HCT116 (cell line): ENCODE measurements around the gene KAZN. TPM values are rescaled to one million over a fixed set of nuclear protein-coding genes. Genes with fewer than 3 reads are reported as not detected.

Experiments
- ATAC-seq: fragments of 200-7000 bp; cut with Tn5 transposase; 2 replicates; pipeline ENCODE4 v1.9.1; 2020; ENCODE audit warnings: mild to moderate bottlenecking, moderate library complexity
- BruUV-seq: library from RNA; stranded (reverse); fragments of 400-500 nt; replicated peaks from 2 replicates; lab custom pipeline; 2021; lab: Mats Ljungman, UMichigan
- CTCF ChIA-PET: fragments of 300-600 bp; sonication (Branson Sonifier 250); formaldehyde crosslinking; loops from one replicate; lab custom pipeline; 2021; ENCODE audit warnings: antibody characterized with exemption; lab: Charles Lee
- POLR2A ChIA-PET: fragments of 300-600, 350-600 bp; sonication (Branson Sonifier 250); formaldehyde crosslinking; loops from one replicate; lab custom pipeline; 2021; ENCODE audit warnings: antibody characterized with exemption; lab: Charles Lee
- RAD21 ChIA-PET, 2 experiments: fragments of 300-600 bp; sonication (Branson Sonifier 250); formaldehyde crosslinking; loops; one replicate each; lab custom pipeline; 2023; ENCODE audit warnings: low total read pairs in 2 of 2; ENCODE audit not compliant: uncharacterized antibody in 2 of 2, unreplicated experiment in 2 of 2, low non-redundant PET in 1 of 2; lab: Charles Lee
- DNase-seq: peaks from one replicate; pipeline ENCODE4 v3.0.0-alpha.2; 2010; ENCODE audit warnings: low read depth, low spot score
- H2AFZ ChIP-seq: fragments of 200-600 bp; shearing (Covaris generic), sonication (generic); 2 replicates; pipeline ENCODE4 v1.6.1; 2017; ENCODE audit warnings: low read depth, mixed run types, mixed read lengths, antibody characterized with exemption, low read length; ENCODE audit not compliant: poor library complexity, severe bottlenecking
- H3K27ac ChIP-seq: 2 replicates; pipeline ENCODE4 v1.5.1; 2012; ENCODE audit warnings: low read depth, low read length
- H3K27me3 ChIP-seq: fragments of 200-600 bp; sonication (generic); 2 replicates; pipeline ENCODE4 v1.6.1; 2016; ENCODE audit warnings: mixed run types, low read length, mixed read lengths; ENCODE audit not compliant: insufficient read depth
- H3K36me3 ChIP-seq, 2 experiments: fragments of 200-500 bp in 1 of 2; fragments of 200-600 bp in 1 of 2; sonication (Bioruptor generic) in 1 of 2; sonication (generic) in 1 of 2; 2 replicates each; pipeline versions ENCODE4 v1.5.1 to v1.6.1; 2014 to 2016; ENCODE audit warnings: low read length in 2 of 2, inconsistent platforms in 1 of 2, mixed read lengths in 1 of 2, mixed run types in 1 of 2; ENCODE audit not compliant: insufficient read depth in 2 of 2, control insufficient read depth in 1 of 2
- H3K4me1 ChIP-seq, 2 experiments: fragments of 200-600 bp in 1 of 2; sonication (generic) in 1 of 2; 2 replicates each; pipeline versions ENCODE4 v1.5.1 to v1.6.1; 2012 to 2017; ENCODE audit warnings: low read length in 2 of 2, inconsistent platforms in 1 of 2, mild to moderate bottlenecking in 1 of 2, mixed read lengths in 1 of 2, mixed run types in 1 of 2, moderate library complexity in 1 of 2; ENCODE audit not compliant: insufficient read depth in 2 of 2, control insufficient read depth in 1 of 2
- H3K4me2 ChIP-seq: fragments of 200-600 bp; sonication (generic); 2 replicates; pipeline ENCODE4 v1.6.1; 2017; ENCODE audit warnings: mixed run types, low read length, mixed read lengths
- H3K4me3 ChIP-seq, 2 experiments: fragments of 200-600 bp in 1 of 2; sonication (generic) in 1 of 2; replicated peaks in 1 of 2; 2 replicates each; pipeline ENCODE4 v1.5.1; 2011 to 2016; ENCODE audit warnings: low read length in 2 of 2, control low read depth in 1 of 2, low read depth in 1 of 2, mild to moderate bottlenecking in 1 of 2, mixed read lengths in 1 of 2, mixed run types in 1 of 2
- H3K79me2 ChIP-seq: fragments of 200-600 bp; sonication (generic); 2 replicates; pipeline ENCODE4 v1.6.1; 2017; ENCODE audit warnings: mild to moderate bottlenecking, mixed run types, low read length, moderate library complexity, mixed read lengths; ENCODE audit not compliant: insufficient read depth
- H3K9ac ChIP-seq: fragments of 200-600 bp; sonication (generic); 2 replicates; pipeline ENCODE4 v1.6.1; 2016; ENCODE audit warnings: low read length, mixed read lengths
- H3K9me2 ChIP-seq: fragments of 200-600 bp; sonication (generic), shearing (Covaris generic); 2 replicates; pipeline ENCODE4 v1.6.1; 2017; ENCODE audit warnings: mixed run types, mild to moderate bottlenecking, moderate library complexity; ENCODE audit not compliant: insufficient read depth
- H3K9me3 ChIP-seq, 2 experiments: fragments of 200-500 bp in 1 of 2; fragments of 200-600 bp in 1 of 2; sonication (Bioruptor generic) in 1 of 2; sonication (generic) in 1 of 2; 2 replicates each; pipeline ENCODE4 v1.6.1; 2014 to 2017; ENCODE audit warnings: low read length in 2 of 2, mixed read lengths in 2 of 2, inconsistent platforms in 1 of 2, low read depth in 1 of 2, mild to moderate bottlenecking in 1 of 2, mixed run types in 1 of 2, moderate library complexity in 1 of 2; ENCODE audit not compliant: control insufficient read depth in 1 of 2, insufficient read depth in 1 of 2
- H4K20me1 ChIP-seq: fragments of 200-600 bp; sonication (generic), shearing (Covaris generic); 2 replicates; pipeline ENCODE4 v1.6.1; 2017; ENCODE audit warnings: mixed run types, mild to moderate bottlenecking, moderate library complexity; ENCODE audit not compliant: insufficient read depth
- ATF3 ChIP-seq: IDR thresholded peaks from 2 replicates; pipeline ENCODE4 v1.6.1; 2012
- CEBPB ChIP-seq: IDR thresholded peaks from 2 replicates; pipeline ENCODE4 v1.6.1; 2012; ENCODE audit warnings: low read depth
- CTCF ChIP-seq, 3 experiments: fragments of 200-600 bp in 1 of 3; sonication (generic) in 1 of 3; IDR thresholded peaks in 2 of 3; conservative IDR thresholded peaks in 1 of 3; 2 replicates each; pipeline ENCODE4 v1.5.1; 2012 to 2017; ENCODE audit warnings: low read depth in 2 of 3, low read length in 2 of 3, antibody characterized with exemption in 1 of 3, borderline replicate concordance in 1 of 3, control low read depth in 1 of 3, mild to moderate bottlenecking in 1 of 3, mixed read lengths in 1 of 3, mixed run types in 1 of 3, moderate library complexity in 1 of 3; ENCODE audit not compliant: insufficient read depth in 1 of 3
- EGR1 ChIP-seq: IDR thresholded peaks from 2 replicates; pipeline ENCODE4 v1.6.1; 2012; ENCODE audit warnings: low read depth
- ELF1 ChIP-seq: IDR thresholded peaks from 2 replicates; pipeline ENCODE4 v1.6.1; 2012; ENCODE audit warnings: low read depth, borderline replicate concordance
- RAD21 ChIP-seq: IDR thresholded peaks from 2 replicates; pipeline ENCODE4 v1.6.1; 2012; ENCODE audit warnings: low read depth, mild to moderate bottlenecking
- SP1 ChIP-seq: IDR thresholded peaks from 2 replicates; pipeline ENCODE4 v1.6.1; 2012; ENCODE audit warnings: low read depth
- TCF7L2 ChIP-seq: IDR thresholded peaks from 2 replicates; pipeline ENCODE4 v1.7.0; 2011; ENCODE audit warnings: borderline replicate concordance, inconsistent platforms; ENCODE audit not compliant: insufficient read depth, insufficient read length; ENCODE audit errors: extremely low read depth
- YY1 ChIP-seq: IDR thresholded peaks from 2 replicates; pipeline ENCODE4 v1.6.1; 2011; ENCODE audit warnings: low read length, low read depth, moderate library complexity, mild to moderate bottlenecking; ENCODE audit not compliant: insufficient replicate concordance; ENCODE audit errors: extremely low read depth
- ZBTB33 ChIP-seq: IDR thresholded peaks from 2 replicates; pipeline ENCODE4 v1.6.1; 2011; ENCODE audit warnings: mild to moderate bottlenecking, low read length, moderate library complexity; ENCODE audit not compliant: insufficient replicate concordance; ENCODE audit errors: extremely low read depth
- ZFX ChIP-seq: fragments of 450-650 bp; IDR thresholded peaks from 2 replicates; pipeline ENCODE4 v1.6.1; 2017
- intact Hi-C: fragments of 100-400 bp; cut with micrococcal nuclease; formaldehyde crosslinking; loops from 2 replicates; pipeline ENCODE4 v1.10.0; 2022
- total RNA-seq: library from RNA; stranded (reverse); gene quantifications from one replicate; pipeline ENCODE4 v1.2.1, GENCODE V29; 2021; ENCODE audit not compliant: unreplicated experiment

Gene KAZN
- total RNA-seq, 1 experiment from 2014 or later, result 13.4 TPM

GRCh38 chr1:14915356-14916054 lies 317.0 kb downstream of the KAZN start:
- ChIA-PET POLR2A (no interaction called here), RAD21 (no interaction called here), CTCF (interaction anchor here (0.8 to 1.1 kb wide), 4 partner anchors 9 to 60 kb away, joined by 3 to 4 read pairs (median 3); no protein-coding TSS in a partner anchor)
- intact Hi-C loops, result loop anchor here (2.0 kb wide), 1 partner anchor 111 kb away; no protein-coding TSS in a partner anchor
- Histone ChIP-seq H3K9ac (no peak overlapping the region), H3K4me2 (peak overlapping the region; percentile 36), H4K20me1 (no peaks in the 10 kb centered on the region), H3K9me3 (no peaks in the 10 kb centered on the region), H3K27ac (no peak overlapping the region), H3K27me3 (no peaks in the 10 kb centered on the region), H3K4me1 (peaks cover 5 to 10% of the 10 kb centered on the region in 2 experiments; a peak in 2 of 4 replicates), H2AFZ (peak overlapping the region; percentile 66), H3K36me3 (no peaks in the 10 kb centered on the region), H3K79me2 (no peaks in the 10 kb centered on the region), H3K4me3 (no peak overlapping the region), H3K9me2 (no peaks in the 10 kb centered on the region)
- TF ChIP-seq CTCF (IDR thresholded peaks at IDR 0.05 in 2 of 3, conservative IDR thresholded peaks at IDR 0.05 in 1 of 3; ENCODE audit: borderline replicate concordance in 1 of 3, insufficient read depth in 1 of 3, low read depth in 2 of 3, low read length in 2 of 3) (peak; percentile 30 to 92 (median 88); a peak in 5 of 6 replicates), RAD21 (peak; percentile 53), CEBPB (no peak), SP1 (no peak)
- DNase-seq, result peak; percentile 28
- ATAC-seq, result peak; percentile 95
- no TSS peak for BruUV-seq

- Histone ChIP-seq H3K4me3 (no peak overlapping the region), H3K27ac (no peak overlapping the region), H3K9ac (no peak overlapping the region), H4K20me1 (no peaks in the 10 kb centered on the region), H3K36me3 (no peaks in the 10 kb centered on the region), H3K4me2 (no peak overlapping the region), H2AFZ (no peak overlapping the region), H3K4me1 (peaks cover 0 to 12% of the 10 kb centered on the region in 2 experiments; a peak in 2 of 4 replicates), H3K27me3 (no peaks in the 10 kb centered on the region), H3K79me2 (no peaks in the 10 kb centered on the region), H3K9me2 (no peaks in the 10 kb centered on the region), H3K9me3 (no peaks in the 10 kb centered on the region)
- CTCF ChIA-PET, result no interaction called here
- ATAC-seq (no peak), DNase-seq (no peak)
- intact Hi-C loops, result no loop called here
- RAD21 ChIA-PET, result no interaction called here
- no TSS peak for BruUV-seq
- POLR2A ChIA-PET, result no interaction called here
- TF ChIP-seq ELF1, result no peak
- no peak for TF ChIP-seq ZBTB33
- no peak for TF ChIP-seq ATF3
- no peak for TF ChIP-seq YY1
- TF ChIP-seq ZFX, result no peak
- no peak for TF ChIP-seq EGR1
- TF ChIP-seq CTCF (IDR thresholded peaks at IDR 0.05 in 2 of 3, conservative IDR thresholded peaks at IDR 0.05 in 1 of 3; ENCODE audit: borderline replicate concordance in 1 of 3, insufficient read depth in 1 of 3, low read depth in 2 of 3, low read length in 2 of 3), result no peak
- TF ChIP-seq TCF7L2, result no peak
These were observed 320.8 kb downstream of the KAZN start for GRCh38 chr1:14919289-14919688.
